Prostate gland (tissue), 2 donors: ENCODE results near the gene ETFB. TPM values are rescaled to one million over a fixed set of nuclear protein-coding genes. Genes with fewer than 3 reads are reported as not detected.
A peak's percentile ranks its signal among the peaks of the same experiment; 100 is the strongest.

Experiments used
- DNase-seq: peaks from one replicate; pipeline ENCODE4 v3.0.0-alpha.2; 2019; ENCODE audit warnings: low spot score
- H3K27ac ChIP-seq, 2 donors: fragments of 200-600 bp; sonication (generic); 2 replicates each; pipeline ENCODE4 v1.5.1; 2017 to 2019
- H3K27me3 ChIP-seq: fragments of 200-600 bp; sonication (generic); replicated peaks from 2 replicates; pipeline ENCODE4 v1.5.1; 2019; ENCODE audit not compliant: insufficient read depth
- H3K36me3 ChIP-seq, 2 donors: fragments of 200-600 bp; sonication (generic); 1 replicate in 1 of 2; 2 replicates in 1 of 2; pipeline versions ENCODE4 v1.5.1 to v1.8.1; 2017 to 2019
- H3K4me1 ChIP-seq: fragments of 200-600 bp; sonication (generic); replicated peaks from 2 replicates; pipeline ENCODE4 v1.5.1; 2019
- H3K4me3 ChIP-seq, 2 donors: fragments of 200-600 bp; sonication (generic); 2 replicates each; pipeline ENCODE4 v1.5.1; 2017 to 2019
- H3K9me3 ChIP-seq: fragments of 200-600 bp; sonication (generic); 2 replicates; pipeline ENCODE4 v1.5.1; 2017
- CTCF ChIP-seq, 4 experiments: fragments of 200-600 bp in 2 of 4; fragments of 450-650 bp in 2 of 4; sonication (generic) in 2 of 4; IDR thresholded peaks; 1 replicate in 3 of 4; 2 replicates in 1 of 4; pipeline ENCODE4 v1.5.1; 2016 to 2019; ENCODE audit warnings: antibody characterized with exemption in 4 of 4, mild to moderate bottlenecking in 2 of 4, moderate library complexity in 2 of 4
- POLR2A ChIP-seq: fragments of 450-650 bp; IDR thresholded peaks from one replicate; pipeline ENCODE4 v1.6.1; 2016; ENCODE audit warnings: antibody characterized with exemption, mild to moderate bottlenecking
- POLR2AphosphoS5 ChIP-seq: sonication (generic); formaldehyde crosslinking; IDR thresholded peaks from one replicate; pipeline ENCODE4 v1.6.1; 2017; ENCODE audit warnings: antibody characterized with exemption
- WGBS: methylation state at CpG from one replicate; pipeline ENCODE4 v1.1.5; 2018; 5-methylcytosine and 5-hydroxymethylcytosine counted together
- intact Hi-C: fragments of 100-400 bp; cut with DNase I; formaldehyde crosslinking; loops from one replicate; pipeline ENCODE4 v1.14.2; 2022
- total RNA-seq, 2 donors: library from RNA; depleted of rRNA; stranded (reverse); fragments of >200 nt; gene quantifications; one replicate each; pipeline ENCODE4 v1.1.0, GENCODE V29; 2016

The ETFB gene
- total RNA-seq, 2 donors from 2014 or later: 82.8 to 118 TPM

- H3K9me3 ChIP-seq: no peaks in the 10 kb centered on the region
- no peaks in the 10 kb centered on the region for H3K36me3 ChIP-seq
- intact Hi-C loops: loop anchor here (5.0 kb wide), 1 partner anchor 57 kb away; no protein-coding TSS in a partner anchor
- peak overlapping the region; percentile 16 to 31 for H3K4me3 ChIP-seq
- H3K27ac ChIP-seq: peak overlapping the region; percentile 70 to 76
- no peaks in the 10 kb centered on the region for H3K27me3 ChIP-seq
- 4% methylated on average over 45 of the region's 45 CpGs for WGBS
- no peak for TF ChIP-seq POLR2A
- TF ChIP-seq CTCF (IDR thresholded peaks at IDR 0.05): peak in 3 of 4 experiments; percentile 15 to 25 (median 22)
- TF ChIP-seq POLR2AphosphoS5: peak; percentile 92
- peak; percentile 94 for DNase-seq
- H3K4me1 ChIP-seq: no peaks in the 10 kb centered on the region
These were observed 28.1 kb upstream of the ETFB start for GRCh38 chr19:51394050-51394836.

- TF ChIP-seq CTCF (IDR thresholded peaks at IDR 0.05): no peak
- Histone ChIP-seq H3K27me3 (no peaks in the 10 kb centered on the region), H3K4me3 (no peak overlapping the region), H3K27ac (no peak overlapping the region), H3K36me3 (no peaks in the 10 kb centered on the region), H3K9me3 (no peaks in the 10 kb centered on the region), H3K4me1 (no peaks in the 10 kb centered on the region)
- WGBS: 71% methylated on average over 1 of the region's 1 CpG
- intact Hi-C loops: loop anchor here (5.0 kb wide), 1 partner anchor 55 kb away; no protein-coding TSS in a partner anchor
- DNase-seq: no peak
These were observed 26.5 kb upstream of the ETFB start for GRCh38 chr19:51392701-51393100.

- WGBS: 68% methylated on average over 8 of the region's 8 CpGs
- Histone ChIP-seq H3K36me3 (no peaks in the 10 kb centered on the region), H3K4me3 (no peak overlapping the region), H3K27ac (no peak overlapping the region), H3K4me1 (no peaks in the 10 kb centered on the region), H3K27me3 (no peaks in the 10 kb centered on the region), H3K9me3 (no peaks in the 10 kb centered on the region)
- TF ChIP-seq POLR2A (no peak), POLR2AphosphoS5 (no peak), CTCF (IDR thresholded peaks at IDR 0.05) (no peak)
- intact Hi-C loops: loop anchor here (5.0 kb wide), 1 partner anchor 54 kb away; no protein-coding TSS in a partner anchor
- no peak for DNase-seq
These were observed 25.0 kb upstream of the ETFB start for GRCh38 chr19:51391073-51391611.

- intact Hi-C loops: no loop called here
- H3K36me3 ChIP-seq: no peaks in the 10 kb centered on the region
- WGBS: 75% methylated on average over 14 of the region's 14 CpGs
- TF ChIP-seq POLR2AphosphoS5: no peak
- TF ChIP-seq CTCF (IDR thresholded peaks at IDR 0.05): no peak
- no peaks in the 10 kb centered on the region for H3K4me1 ChIP-seq
- H3K27me3 ChIP-seq: no peaks in the 10 kb centered on the region
- no peak overlapping the region for H3K4me3 ChIP-seq
- H3K27ac ChIP-seq: no peak overlapping the region
- H3K9me3 ChIP-seq: no peaks in the 10 kb centered on the region
- no peak for DNase-seq
These were observed 23.0 kb upstream of the ETFB start for GRCh38 chr19:51389143-51389542.
